ENCODE results near the gene HLX. TPM values are rescaled to one million over a fixed set of nuclear protein-coding genes. Genes with fewer than 3 reads are reported as not detected.

Gene HLX, protein sequence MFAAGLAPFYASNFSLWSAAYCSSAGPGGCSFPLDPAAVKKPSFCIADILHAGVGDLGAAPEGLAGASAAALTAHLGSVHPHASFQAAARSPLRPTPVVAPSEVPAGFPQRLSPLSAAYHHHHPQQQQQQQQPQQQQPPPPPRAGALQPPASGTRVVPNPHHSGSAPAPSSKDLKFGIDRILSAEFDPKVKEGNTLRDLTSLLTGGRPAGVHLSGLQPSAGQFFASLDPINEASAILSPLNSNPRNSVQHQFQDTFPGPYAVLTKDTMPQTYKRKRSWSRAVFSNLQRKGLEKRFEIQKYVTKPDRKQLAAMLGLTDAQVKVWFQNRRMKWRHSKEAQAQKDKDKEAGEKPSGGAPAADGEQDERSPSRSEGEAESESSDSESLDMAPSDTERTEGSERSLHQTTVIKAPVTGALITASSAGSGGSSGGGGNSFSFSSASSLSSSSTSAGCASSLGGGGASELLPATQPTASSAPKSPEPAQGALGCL
- 42.2 and 43.8 TPM in 2 replicates for total RNA-seq

DNA sequence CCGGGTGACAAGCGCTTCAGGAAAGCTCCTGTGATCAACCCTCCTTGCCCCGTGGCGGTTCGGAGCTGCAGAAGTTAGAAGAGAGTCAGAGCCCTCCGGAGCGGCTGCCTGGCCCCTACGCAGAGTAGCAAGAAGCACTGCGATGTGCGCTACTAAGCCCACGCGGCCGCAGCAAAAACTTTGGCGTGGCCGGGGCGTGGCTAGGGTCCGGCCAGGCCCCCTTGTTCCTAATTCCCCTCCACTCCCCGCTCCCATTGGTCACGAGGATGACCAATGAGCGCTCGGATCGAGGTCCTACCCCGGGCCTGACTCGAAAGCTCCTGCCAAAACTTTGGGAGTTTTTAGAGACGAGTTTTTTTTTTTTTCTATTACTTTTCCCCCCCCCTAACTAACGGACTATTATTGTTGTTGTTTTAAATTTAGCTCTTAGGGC lies at the start of gene HLX:
Gene HLX (plus strand): TSS at position 368 of the 433 bp plus-strand sequence. CDS start 415 bp downstream, outside the sequence.

Other genes with a start within 250 kb of the HLX start
- 1.1 and 1.7 TPM in 2 replicates for gene C1orf115, start 189.1 kb upstream of the HLX start, total RNA-seq
- gene MTARC2, start 131.1 kb upstream of the HLX start, total RNA-seq, result 1.2 and 4.3 TPM in 2 replicates
- 1.4 and 1.8 TPM in 2 replicates for gene MTARC1, start 92.5 kb upstream of the HLX start, total RNA-seq

Measured in myometrial cell (primary cell).